GM19351 (cell line): ENCODE measurements around the gene DDX1.
"Not testable (repeated sequence)": the region's sequence is repeated elsewhere in the genome, so short reads cannot be mapped to it uniquely, and the experiment has no call there.

Experiments used
- ATAC-seq: cut with Tn5 transposase; IDR thresholded peaks from one replicate; pipeline ENCODE4 v1.9.1; 2021; ENCODE audit warnings: mild to moderate bottlenecking, moderate library complexity; ENCODE audit not compliant: unreplicated experiment

DDX1 gene

GRCh38 chr2:15614545-15615300 lies 23.1 kb downstream of the DDX1 start:
- no peak for ATAC-seq

- ATAC-seq: no peak
These were observed 23.7 kb downstream of the DDX1 start for GRCh38 chr2:15615301-15615920.

DNA sequence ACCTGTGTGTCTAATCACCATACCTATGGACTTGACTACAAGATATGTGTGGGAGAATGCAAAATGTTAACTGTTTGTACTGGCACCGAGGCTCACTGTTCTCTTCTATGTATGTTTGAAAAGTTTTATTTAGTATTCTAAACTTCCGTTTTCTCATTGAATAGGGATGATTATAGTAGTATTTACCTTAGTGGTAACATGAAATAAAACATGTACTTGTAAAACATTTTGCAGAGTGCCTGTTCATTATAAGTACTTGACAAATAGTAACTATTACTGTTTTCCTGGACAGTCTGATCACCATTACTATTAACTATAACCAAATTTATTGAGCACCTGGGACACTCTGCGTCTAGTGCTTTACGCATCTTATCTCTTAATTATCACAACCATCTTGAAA lies 24.8 kb downstream of the DDX1 start:
- ATAC-seq: no peak

DNA sequence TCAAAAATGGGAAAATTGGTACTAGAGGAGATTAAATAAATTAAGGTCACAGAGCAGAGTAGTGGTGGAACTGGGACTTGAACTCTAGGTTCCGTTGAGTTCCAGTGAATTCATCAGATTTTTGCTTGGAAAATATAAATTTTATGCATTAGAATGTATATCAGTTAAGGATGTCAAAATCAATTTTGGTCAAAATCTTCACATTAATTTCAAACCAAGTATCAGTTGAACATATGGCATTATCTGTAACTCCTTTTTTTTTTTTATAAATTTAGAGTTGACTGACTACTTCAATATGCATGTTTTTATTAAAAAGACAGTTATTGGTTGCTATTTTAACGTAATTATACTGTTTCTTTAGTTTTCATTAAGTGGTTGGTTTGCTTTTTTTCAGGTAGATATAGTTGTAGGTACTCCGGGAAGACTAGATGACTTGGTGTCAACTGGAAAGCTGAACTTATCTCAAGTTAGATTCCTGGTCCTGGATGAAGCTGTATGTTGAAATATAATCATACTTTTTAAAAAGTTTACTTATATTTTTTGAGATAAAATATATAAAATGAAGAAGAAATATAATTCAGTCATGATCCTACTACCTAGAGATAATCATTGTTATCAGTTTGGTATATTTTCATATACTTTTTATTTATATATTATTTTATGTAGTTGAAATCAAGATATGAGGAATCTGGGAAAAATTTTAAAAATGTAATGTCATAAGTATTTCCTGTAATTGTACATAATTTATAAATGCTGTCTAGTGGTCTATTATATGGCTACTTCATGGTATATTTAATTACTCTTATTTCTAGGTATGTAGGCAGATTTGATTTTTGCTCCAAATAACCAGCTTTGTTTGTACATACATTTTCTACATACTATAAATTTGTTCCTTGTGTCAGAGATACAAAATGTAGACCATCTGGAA lies 25.4 kb downstream of the DDX1 start:
- ATAC-seq: no peak

- no peak for ATAC-seq
These were observed 26.2 kb downstream of the DDX1 start for GRCh38 chr2:15617778-15618448.

DNA sequence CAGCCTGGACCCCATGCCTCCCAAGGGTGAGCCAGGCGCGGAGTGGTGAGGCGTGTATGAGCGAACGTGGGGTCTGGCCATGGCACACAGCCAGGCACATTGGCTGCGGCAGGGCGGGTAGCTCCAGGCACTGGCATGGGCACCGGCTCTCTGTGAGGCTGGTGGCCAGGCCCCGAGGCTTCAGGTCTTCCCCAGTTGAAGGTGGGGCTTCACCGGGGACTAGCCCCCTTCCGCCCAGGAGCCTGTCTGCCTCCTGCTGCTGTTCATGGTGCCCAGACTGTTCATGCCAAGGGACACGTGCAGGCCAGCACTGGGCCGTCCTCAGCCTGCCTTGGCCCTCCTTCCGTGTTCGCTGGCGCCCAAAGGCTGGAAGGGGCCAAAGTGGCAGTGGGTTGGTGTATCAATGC lies 26.8 kb downstream of the DDX1 start:
- ATAC-seq: no peak

DNA sequence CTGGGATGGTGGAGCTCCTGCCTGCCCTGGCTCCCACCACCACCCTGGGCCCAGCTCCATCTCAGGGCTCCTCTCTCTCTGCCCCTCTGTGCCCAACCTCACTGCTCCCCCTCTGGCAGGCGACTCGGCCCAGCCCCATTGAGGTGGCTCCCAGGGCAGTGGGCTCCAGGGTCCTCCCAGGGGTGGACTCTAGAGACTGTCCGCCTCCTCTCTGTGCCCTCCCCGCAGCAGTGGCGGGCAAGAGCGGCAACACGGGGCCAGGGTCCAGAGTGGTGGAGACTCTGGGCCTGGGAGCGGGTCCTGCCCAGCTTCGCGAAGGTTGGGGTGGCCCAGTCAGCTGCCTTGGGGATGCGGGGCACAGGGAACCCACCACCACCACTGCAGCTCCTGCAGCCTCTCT lies 27.4 kb downstream of the DDX1 start:
- no peak for ATAC-seq

DNA sequence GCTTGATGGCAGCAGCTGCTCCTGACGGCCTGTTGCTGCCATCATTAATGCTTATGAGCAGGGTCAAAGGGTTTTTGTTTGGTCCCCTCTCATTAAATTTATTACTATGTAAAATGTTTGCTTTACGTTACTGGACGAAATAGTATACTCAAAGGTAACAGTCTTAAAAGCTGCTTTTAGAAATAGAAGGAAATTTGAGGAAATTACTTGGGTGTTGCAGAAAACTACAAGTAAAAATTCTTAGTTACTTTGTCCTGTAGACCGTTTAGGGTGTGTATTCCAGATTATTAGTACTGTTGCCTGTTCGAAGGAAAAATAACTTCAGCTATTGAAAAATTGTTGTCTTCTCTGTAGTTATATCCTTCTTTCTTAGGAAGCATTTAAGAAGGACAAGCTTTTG lies 27.8 kb downstream of the DDX1 start:
- ATAC-seq: no peak

GRCh38 chr2:15619938-15620337 lies 28.3 kb downstream of the DDX1 start:
- ATAC-seq: no peak

- no peak for ATAC-seq
These were observed 28.7 kb downstream of the DDX1 start for GRCh38 chr2:15620340-15620739.

GRCh38 chr2:15620857-15621471 lies 29.3 kb downstream of the DDX1 start:
- ATAC-seq: no peak

DNA sequence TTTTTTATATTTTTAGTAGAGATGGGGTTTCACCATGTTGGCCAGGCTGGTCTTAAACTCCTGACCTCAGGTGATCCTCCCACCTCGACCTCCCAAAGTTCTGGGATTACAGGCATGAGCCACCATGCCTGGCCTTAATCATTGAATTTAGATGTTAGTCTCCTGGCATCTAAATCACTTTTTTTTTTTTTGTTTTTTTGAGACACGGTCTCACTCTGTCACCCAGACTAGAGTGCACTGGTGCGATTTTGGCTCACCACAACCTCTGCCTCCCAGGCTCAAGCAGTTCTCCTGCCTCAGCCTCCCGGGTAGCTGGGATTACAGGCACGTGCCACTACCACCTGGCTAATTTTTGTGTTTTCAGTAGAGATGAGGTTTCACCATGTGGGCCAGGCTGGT lies 29.8 kb downstream of the DDX1 start:
- ATAC-seq: not testable (repeated sequence)

GRCh38 chr2:15622214-15622613 lies 30.5 kb downstream of the DDX1 start:
- no peak for ATAC-seq

DNA sequence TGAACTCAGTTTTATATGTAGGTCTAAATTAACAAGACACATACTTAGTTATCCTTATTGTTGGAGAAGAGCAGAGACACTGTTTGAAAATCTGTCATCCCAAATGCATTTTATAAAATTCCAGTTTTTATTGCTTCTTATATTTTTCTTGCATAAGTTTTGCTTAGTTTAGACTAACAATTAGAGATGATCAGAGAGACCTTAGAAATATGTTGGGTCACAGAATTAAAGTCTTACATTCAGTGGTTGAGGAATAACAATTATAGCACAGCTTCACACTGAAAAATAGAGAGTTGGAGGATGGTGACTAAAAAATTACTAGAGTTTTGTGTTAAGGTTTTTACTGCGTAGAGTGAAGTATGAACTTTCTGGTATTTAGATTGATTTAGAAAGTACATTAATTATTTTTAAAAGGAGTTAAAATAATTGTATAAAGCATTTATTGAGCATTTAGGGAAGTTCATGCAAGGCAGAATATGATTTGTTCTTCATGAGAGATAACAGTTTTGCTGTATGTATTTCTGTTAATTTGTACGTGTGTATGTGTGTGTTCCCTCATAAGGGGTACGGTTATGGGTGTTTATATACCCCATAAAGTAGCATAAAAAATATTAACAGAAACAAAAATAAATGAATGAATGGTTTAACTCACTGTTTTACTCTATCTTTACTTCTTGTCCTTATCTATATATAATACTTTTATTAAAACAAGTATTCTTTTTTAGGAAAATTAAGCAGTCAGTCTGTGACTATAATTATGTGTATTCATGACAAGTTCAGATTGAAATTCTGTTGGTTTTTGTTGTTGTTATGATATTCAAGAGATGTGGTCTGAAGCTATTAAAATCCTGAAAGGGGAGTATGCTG lies 31.2 kb downstream of the DDX1 start:
- no peak for ATAC-seq

DNA sequence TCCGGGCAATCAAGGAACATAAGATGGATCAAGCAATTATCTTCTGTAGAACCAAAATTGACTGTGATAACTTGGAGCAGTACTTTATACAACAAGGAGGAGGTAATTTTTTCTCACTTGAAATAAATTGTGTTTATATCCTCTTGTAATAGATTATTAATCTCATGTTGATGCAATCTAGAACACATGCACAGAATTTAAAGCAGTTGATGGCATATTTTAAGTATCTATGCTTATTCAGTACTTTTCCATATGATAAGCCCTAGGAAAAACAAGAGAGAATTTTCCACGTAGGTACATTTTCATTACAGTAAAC lies 31.8 kb downstream of the DDX1 start:
- ATAC-seq: no peak

DNA sequence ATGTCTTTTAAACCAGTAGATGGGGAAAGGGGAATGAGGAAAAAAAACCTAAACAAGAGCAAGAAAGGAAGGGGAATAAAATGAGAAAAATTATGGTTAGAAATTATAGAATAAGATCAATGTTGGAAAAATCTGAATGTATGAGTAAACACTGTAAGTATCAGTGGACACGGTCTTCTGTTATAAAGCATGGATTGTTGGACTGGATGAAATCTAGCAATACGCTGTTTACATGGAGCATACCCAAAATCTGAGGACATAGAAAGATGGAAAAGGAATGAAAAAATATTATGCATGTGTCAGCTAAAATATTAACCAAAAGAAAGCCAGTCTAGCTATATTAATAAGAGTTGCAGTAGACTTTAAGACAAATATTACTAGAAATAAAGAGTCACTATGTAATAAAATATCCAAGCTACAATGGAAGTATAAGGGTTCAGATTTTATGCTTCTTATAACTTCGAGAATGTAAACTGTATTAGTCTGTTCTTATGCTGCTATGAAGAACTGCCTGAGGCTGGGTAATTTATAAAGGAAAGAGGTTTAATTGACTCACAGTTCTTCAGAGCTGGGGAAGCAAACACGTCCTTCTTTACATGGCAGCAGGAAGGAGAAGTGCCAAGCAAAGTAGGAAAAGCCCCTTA lies 32.4 kb downstream of the DDX1 start:
- no peak for ATAC-seq

- ATAC-seq: no peak
These were observed 33.2 kb downstream of the DDX1 start for GRCh38 chr2:15624903-15625302.

DNA sequence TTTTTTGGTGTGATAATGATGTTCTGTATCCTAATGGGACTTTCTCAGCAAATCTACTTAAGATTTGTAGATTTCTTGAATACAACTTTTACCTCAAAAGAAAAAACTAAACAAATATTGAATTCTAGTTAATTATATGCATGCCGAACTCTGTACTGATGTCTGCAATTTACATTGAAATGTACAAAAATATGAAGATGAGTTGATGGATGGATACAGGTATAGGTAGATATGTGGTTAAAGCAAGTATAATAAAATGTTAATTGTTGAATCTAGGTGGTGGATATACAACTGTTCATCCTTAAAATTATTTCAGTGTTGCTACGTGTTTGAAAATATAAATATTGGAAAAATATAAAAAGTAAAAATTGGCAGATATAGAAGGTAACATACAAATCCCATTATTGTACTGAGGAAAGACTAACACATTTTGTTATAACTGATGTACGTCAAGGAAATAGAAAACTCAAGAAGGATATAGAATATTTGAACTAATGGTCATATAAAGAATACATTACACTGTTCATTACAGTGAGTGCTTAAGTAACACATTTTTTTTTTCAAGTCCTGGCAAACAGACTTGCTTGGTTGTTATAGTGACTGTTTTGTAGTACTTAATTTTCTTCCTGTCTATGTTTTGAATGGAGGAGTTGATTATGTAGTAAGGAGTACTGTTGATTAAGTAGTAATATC lies 33.8 kb downstream of the DDX1 start:
- no peak for ATAC-seq

GRCh38 chr2:15626126-15626525 lies 34.5 kb downstream of the DDX1 start:
- no peak for ATAC-seq
